ENCODE data around the gene DNAJB12.
"Not testable (repeated sequence)": the region's sequence is repeated elsewhere in the genome, so short reads cannot be mapped to it uniquely, and the experiment has no call there.

DNAJB12 gene

DNA sequence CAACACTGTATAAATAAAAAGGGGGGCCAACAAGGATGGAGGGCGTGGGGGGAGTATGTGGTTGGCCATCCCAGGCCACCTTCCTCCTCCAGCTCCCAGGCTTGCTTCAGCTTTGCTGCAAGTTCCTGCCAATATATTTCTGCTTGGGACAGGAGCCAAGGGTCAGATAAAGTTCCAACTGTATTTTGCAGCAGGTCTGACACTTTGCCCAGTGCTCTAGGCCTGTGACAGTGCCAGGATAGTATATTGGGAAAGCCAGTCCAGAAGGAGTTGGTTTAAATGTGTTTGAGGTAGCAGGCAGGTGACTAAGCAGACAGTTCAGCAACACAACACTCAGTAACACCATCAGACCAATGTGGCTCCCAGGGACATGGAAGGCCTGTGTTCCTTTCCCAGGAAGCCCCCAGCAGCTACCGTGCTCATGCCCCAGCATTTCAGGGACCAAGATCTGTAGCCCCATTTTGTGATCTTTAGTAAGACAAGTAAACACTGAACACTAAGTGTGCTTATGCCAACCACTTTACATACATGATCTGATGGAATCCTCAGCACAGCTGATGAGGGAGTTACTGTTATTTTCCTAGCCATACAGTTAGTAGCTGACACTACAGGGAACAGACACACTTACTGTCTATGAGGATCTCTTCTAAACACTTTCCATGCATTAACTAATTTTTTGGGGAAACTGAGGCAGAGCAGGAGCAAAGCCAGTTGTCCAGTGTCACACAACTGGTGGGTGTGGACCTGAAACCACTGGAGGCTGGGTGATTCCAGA is 38.9 kb downstream of the DNAJB12 start:
- DNase-seq (ENCODE audit: low spot score), result no peak

GRCh38 chr10:72315054-72315453 is 39.7 kb downstream of the DNAJB12 start:
- DNase-seq (ENCODE audit: low spot score), result no peak

- no peak for DNase-seq (ENCODE audit: low spot score)
These were observed 40.5 kb downstream of the DNAJB12 start for GRCh38 chr10:72314263-72314662.

- DNase-seq (ENCODE audit: low spot score), result no peak
These were observed 41.8 kb downstream of the DNAJB12 start for GRCh38 chr10:72312865-72313391.

DNA sequence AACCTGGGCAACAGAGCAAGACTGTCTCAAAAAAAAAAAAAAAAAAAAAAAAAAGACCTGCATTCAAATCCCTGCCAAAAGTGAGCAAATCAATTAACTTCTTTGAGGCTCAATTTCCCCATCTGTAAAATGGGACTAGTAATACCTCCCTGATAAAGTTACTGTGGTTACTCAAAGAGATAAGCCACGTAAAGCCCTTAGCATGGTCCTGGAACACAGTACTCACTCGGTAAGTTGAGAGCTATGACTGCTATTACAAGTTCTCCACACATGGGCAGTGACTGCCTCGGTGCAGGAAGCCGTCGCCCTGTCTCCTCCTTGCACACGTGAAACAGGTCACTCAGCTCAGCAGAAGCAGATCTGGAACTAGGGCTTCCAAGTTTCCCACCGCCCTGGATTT is 43.1 kb downstream of the DNAJB12 start:
- DNase-seq (ENCODE audit: low spot score), result no peak

DNA sequence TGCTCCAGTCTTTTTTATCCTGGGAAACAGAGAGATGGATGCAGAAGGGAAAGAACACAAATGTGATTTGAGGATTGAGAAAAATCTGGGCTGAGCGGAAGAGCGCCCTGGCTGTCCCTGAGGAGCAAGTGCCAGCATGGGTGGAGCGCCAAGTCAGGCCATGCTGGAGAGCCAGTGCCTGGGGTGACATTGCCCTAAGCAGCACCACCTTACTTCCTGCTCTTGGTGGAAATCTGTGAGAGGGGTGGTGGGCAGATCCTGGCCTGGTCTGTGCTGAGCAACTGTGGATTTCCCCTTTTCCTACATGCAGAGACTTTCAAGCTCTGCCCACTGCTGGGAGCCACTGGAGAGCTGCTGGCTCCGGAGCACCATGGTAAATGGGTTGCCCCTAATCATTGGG is 44.1 kb downstream of the DNAJB12 start:
- no peak for DNase-seq (ENCODE audit: low spot score)

GRCh38 chr10:72310241-72310633 is 44.5 kb downstream of the DNAJB12 start:
- DNase-seq (ENCODE audit: low spot score), result no peak

GRCh38 chr10:72309290-72310240 is 45.2 kb downstream of the DNAJB12 start:
- DNase-seq (ENCODE audit: low spot score), result no peak

- no peak for DNase-seq (ENCODE audit: low spot score)
These were observed 46.3 kb downstream of the DNAJB12 start for GRCh38 chr10:72308320-72308987.

DNA sequence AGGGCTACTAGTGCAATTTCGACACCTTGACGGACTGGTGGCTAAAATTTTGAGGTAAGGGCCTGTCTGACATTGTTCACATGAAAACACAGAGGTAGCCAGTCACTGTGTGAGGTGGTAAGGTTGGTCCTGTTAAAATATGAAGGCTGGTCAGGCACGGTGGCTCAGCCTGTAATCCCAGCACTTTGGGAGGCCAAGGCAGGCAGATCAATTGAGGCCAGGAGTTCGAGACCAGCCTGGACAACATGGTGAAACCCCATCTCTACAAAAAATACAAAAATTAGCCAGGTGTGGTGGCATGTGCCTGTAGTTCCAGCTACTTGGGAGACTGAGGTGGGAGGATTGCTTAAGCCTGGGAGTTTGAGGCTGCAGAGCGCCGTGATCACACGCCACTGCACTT is 47.0 kb downstream of the DNAJB12 start:
- not testable (repeated sequence) for DNase-seq (ENCODE audit: low spot score)

GRCh38 chr10:72306215-72306760 is 48.4 kb downstream of the DNAJB12 start:
- no peak for DNase-seq (ENCODE audit: low spot score)

- DNase-seq (ENCODE audit: low spot score), result no peak
These were observed 51.1 kb downstream of the DNAJB12 start for GRCh38 chr10:72303424-72304128.

DNA sequence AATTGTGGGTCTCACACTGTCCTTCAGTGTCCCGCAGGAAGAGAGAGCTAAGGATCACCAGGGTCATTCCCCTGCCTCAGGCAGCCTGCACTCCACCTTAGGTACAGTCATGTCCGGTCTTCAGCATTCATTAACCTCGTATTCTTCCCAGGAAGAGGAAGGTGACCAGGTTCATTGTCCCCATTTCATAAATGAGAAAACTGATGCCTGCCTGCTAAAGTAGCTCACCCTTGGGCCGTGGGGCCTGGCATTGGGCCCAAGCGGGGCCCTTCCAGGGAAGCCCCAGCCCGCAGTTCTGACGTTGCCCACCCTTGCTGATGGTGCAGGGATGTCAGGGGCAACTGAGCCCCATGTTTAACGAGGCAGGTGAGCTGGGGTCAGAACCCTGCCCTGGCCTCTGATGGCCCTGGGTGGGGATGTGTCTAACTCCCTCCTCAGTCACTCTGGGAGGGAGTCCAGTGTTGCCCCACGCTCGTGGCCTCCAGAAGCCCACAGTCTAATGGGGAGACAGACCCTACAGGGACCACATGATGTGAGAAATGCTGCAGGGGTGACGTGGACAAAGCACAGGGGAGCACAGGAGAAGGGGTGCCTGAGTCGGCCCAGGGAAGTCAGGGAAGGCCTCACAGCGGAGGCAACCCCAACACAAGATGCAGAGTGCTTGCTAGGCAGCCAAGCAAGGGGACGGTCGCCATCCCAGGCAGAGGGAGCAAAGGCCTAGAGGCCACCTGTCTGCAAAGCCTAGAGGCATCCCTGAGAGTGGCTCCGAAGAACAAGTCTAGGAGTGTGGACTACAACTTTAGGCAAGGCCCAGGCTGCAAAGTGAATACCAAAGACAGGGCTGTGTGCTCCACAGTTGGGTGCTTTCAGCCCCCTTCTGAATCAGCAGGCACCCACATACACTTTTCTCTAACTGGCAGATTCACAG is 55.9 kb downstream of the DNAJB12 start:
- no peak for DNase-seq (ENCODE audit: low spot score)

- DNase-seq (ENCODE audit: low spot score), result peak; percentile 91
These were observed 56.7 kb downstream of the DNAJB12 start for GRCh38 chr10:72297805-72298591.

- peak; percentile 88 for DNase-seq (ENCODE audit: low spot score)
These were observed 57.4 kb downstream of the DNAJB12 start for GRCh38 chr10:72297281-72297804.

DNA sequence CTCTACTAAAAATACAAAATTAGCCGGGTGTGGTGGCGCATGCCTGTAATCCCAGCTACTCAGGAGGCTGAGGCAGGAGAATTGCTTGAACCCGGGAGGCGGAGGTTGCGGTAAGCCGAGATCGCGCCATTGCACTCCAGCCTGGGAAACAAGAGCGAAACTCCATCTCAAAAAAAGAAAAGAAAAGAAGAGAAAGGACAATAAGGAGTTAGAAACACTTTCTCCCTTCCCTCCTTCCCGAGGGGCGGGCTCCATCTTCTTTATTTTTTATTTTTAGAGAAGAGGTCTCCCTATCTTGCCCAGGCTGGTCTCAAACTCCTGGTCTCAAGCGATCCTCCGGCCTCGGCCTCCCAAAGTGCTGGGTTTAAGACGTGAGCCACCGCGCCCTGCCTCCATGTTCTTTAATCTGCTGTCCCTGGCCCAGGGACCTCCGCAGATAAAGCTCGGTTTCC is 57.9 kb downstream of the DNAJB12 start:
- not testable (repeated sequence) for DNase-seq (ENCODE audit: low spot score)

- DNase-seq (ENCODE audit: low spot score), result no peak
These were observed 59.3 kb downstream of the DNAJB12 start for GRCh38 chr10:72295330-72295910.

DNA sequence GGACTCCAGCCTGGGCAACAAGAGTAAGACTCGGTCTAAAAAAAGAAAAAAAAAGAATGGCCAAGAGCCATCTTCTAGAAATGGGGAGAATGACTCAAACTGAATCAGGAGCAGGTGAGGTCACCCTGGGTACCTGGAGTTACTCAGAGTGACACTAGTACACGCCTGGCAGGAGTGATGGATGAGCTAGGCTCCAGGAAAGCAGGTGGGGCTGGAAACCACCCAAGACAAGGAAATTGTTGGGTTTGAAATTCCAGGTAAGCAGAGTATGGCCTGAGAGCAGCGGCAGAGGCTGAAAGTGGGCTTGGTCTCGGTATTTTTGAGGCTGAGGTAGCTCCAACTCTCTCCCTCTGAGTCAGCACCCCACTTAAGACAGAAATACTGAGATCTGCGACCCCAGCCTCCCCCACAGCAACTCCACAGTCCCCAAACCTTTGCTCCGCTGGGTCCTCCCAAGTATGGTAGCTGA is 62.5 kb downstream of the DNAJB12 start:
- DNase-seq (ENCODE audit: low spot score), result no peak

All from NAMALWA (cell line).